Astrocyte (in vitro differentiated cells and primary cell): ENCODE measurements around the gene LMTK3. TPM values are rescaled to one million over a fixed set of nuclear protein-coding genes. Genes with fewer than 3 reads are reported as not detected.

ENCODE experiments used
- DNase-seq: peaks from one replicate; pipeline ENCODE4 v3.0.0-alpha.2; 2010; ENCODE audit warnings: low read depth
- FAIRE-seq: peaks from 2 replicates; lab custom pipeline; 2011; peaks lifted over from hg19 to GRCh38; lab: Jason Lieb, UNC
- H2AFZ ChIP-seq: 2 replicates; pipeline ENCODE4 v1.6.0; 2012; ENCODE audit warnings: low read depth, low read length, inconsistent platforms
- H3K27ac ChIP-seq: 2 replicates; pipeline ENCODE4 v1.5.1; 2011; ENCODE audit warnings: low read depth, low read length, inconsistent platforms
- H3K27me3 ChIP-seq: 2 replicates; pipeline ENCODE4 v1.6.0; 2011; ENCODE audit warnings: low read length, inconsistent platforms; ENCODE audit not compliant: insufficient read depth
- H3K36me3 ChIP-seq: 2 replicates; pipeline ENCODE4 v1.5.1; 2011; ENCODE audit warnings: low read length, inconsistent platforms; ENCODE audit not compliant: insufficient read depth
- H3K4me1 ChIP-seq: 2 replicates; pipeline ENCODE4 v1.5.1; 2011; ENCODE audit warnings: low read length, inconsistent platforms; ENCODE audit not compliant: insufficient read depth
- H3K4me2 ChIP-seq: 2 replicates; pipeline ENCODE4 v1.6.0; 2012; ENCODE audit warnings: low read length, inconsistent platforms
- H3K4me3 ChIP-seq: 2 replicates; pipeline ENCODE4 v1.5.1; 2011; ENCODE audit warnings: low read depth, mild to moderate bottlenecking, low read length, inconsistent platforms; ENCODE audit not compliant: insufficient read depth
- H3K79me2 ChIP-seq: 2 replicates; pipeline ENCODE4 v1.6.0; 2012; ENCODE audit warnings: mild to moderate bottlenecking, low read length, inconsistent platforms; ENCODE audit not compliant: insufficient read depth
- H3K9ac ChIP-seq: 2 replicates; pipeline ENCODE4 v1.6.0; 2012; ENCODE audit warnings: mild to moderate bottlenecking, low read length, inconsistent platforms
- H3K9me3 ChIP-seq: 2 replicates; pipeline ENCODE4 v1.5.1; 2012; ENCODE audit warnings: low read depth, mild to moderate bottlenecking, low read length, inconsistent platforms; ENCODE audit not compliant: insufficient read depth
- H4K20me1 ChIP-seq: 2 replicates; pipeline ENCODE4 v1.6.0; 2012; ENCODE audit warnings: low read length, inconsistent platforms; ENCODE audit not compliant: insufficient read depth
- H3K27ac Mint-ChIP-seq: one replicate; pipeline ENCODE4 v1.8.0; 2021; ENCODE audit warnings: mild to moderate bottlenecking, mixed read lengths; ENCODE audit not compliant: unreplicated experiment
- H3K27me3 Mint-ChIP-seq: one replicate; pipeline ENCODE4 v1.8.0; 2021; ENCODE audit warnings: low read depth, mixed read lengths; ENCODE audit not compliant: unreplicated experiment
- H3K36me3 Mint-ChIP-seq: one replicate; pipeline ENCODE4 v1.8.0; 2021; ENCODE audit warnings: low read depth, mixed read lengths; ENCODE audit not compliant: unreplicated experiment
- H3K4me1 Mint-ChIP-seq: one replicate; pipeline ENCODE4 v1.8.0; 2021; ENCODE audit warnings: low read depth, mixed read lengths; ENCODE audit not compliant: unreplicated experiment
- H3K4me3 Mint-ChIP-seq: one replicate; pipeline ENCODE4 v1.8.0; 2021; ENCODE audit warnings: mild to moderate bottlenecking, moderate library complexity, mixed read lengths; ENCODE audit not compliant: unreplicated experiment
- H3K9me3 Mint-ChIP-seq: one replicate; pipeline ENCODE4 v1.8.0; 2021; ENCODE audit warnings: mild to moderate bottlenecking, mixed read lengths; ENCODE audit not compliant: unreplicated experiment
- EZH2 ChIP-seq: IDR thresholded peaks from 2 replicates; pipeline ENCODE4 v1.6.1; 2012; ENCODE audit warnings: mild to moderate bottlenecking, low read length, inconsistent platforms; ENCODE audit not compliant: insufficient read depth
- total RNA-seq: library from RNA; stranded (reverse); gene quantifications from 2 replicates; pipeline ENCODE4 v1.2.1, GENCODE V29; 2021
- TF ChIP-seq, protein P1 (sequence below): IDR thresholded peaks from 2 replicates; pipeline ENCODE4 v1.5.1; 2011; ENCODE audit warnings: low read depth, mild to moderate bottlenecking, inconsistent platforms, low read length, moderate library complexity; ENCODE audit not compliant: insufficient read depth

LMTK3 gene
- total RNA-seq, 1 donor from 2014 or later, result 6.2 TPM

GRCh38 chr19:48469934-48470680, 41.5 kb downstream of the LMTK3 start:
- Histone ChIP-seq H3K4me1 (peaks cover 24% of the 10 kb centered on the region), H3K9ac (peak overlapping the region; percentile 98), H3K79me2 (peaks cover 45% of the 10 kb centered on the region), H3K27me3 (no peaks in the 10 kb centered on the region), H4K20me1 (peaks cover 54% of the 10 kb centered on the region), H3K4me3 (peak overlapping the region; percentile 82), H2AFZ (no peak overlapping the region), H3K4me2 (peak overlapping the region; percentile 98), H3K27ac (peak overlapping the region; percentile 14), H3K36me3 (peaks cover 34% of the 10 kb centered on the region), H3K9me3 (no peaks in the 10 kb centered on the region)
- Mint-ChIP-seq H3K27ac (peak overlapping the region; percentile 80), H3K9me3 (peaks cover 2% of the 10 kb centered on the region), H3K4me3 (peak overlapping the region; percentile 92), H3K36me3 (peaks cover 28% of the 10 kb centered on the region), H3K27me3 (no peaks in the 10 kb centered on the region), H3K4me1 (peaks cover 16% of the 10 kb centered on the region)
- TF ChIP-seq, protein P1, sequence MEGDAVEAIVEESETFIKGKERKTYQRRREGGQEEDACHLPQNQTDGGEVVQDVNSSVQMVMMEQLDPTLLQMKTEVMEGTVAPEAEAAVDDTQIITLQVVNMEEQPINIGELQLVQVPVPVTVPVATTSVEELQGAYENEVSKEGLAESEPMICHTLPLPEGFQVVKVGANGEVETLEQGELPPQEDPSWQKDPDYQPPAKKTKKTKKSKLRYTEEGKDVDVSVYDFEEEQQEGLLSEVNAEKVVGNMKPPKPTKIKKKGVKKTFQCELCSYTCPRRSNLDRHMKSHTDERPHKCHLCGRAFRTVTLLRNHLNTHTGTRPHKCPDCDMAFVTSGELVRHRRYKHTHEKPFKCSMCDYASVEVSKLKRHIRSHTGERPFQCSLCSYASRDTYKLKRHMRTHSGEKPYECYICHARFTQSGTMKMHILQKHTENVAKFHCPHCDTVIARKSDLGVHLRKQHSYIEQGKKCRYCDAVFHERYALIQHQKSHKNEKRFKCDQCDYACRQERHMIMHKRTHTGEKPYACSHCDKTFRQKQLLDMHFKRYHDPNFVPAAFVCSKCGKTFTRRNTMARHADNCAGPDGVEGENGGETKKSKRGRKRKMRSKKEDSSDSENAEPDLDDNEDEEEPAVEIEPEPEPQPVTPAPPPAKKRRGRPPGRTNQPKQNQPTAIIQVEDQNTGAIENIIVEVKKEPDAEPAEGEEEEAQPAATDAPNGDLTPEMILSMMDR, result no peak
- no peak for TF ChIP-seq EZH2
- DNase-seq (no peak), FAIRE-seq (no peak)

DNA sequence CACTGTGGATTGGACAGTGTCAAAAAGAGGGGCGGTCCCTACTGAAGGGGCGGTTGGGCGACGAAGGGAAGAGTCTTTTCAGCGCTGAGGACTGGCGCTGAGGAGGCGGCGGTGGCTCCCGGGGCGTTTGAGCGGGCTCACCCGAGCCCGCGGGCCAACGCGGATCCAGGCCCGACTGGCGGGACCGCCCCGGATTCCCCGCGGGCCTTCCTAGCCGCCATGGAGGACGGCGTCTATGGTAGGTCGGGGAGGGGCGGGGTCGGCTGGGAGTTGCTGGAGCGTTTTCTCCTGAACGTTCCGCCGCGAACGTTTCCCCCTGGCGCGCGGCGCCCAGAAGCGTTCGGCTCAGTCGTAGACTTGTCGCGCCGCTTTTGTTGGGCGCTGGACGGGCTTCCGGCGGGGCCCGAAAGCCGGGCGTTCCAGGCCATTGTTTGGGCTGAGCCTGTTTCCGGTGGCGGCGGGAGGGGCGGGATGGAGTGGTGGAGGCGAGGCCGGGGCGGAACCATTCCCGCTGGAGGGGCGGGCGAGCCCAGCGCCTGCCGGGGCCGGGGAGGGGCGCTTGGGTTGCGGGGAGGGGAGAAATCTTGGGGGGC, 42.2 kb downstream of the LMTK3 start, which contains the start of gene CYTH2:
CYTH2 (plus strand) TSS at position 81 of the 593 bp plus-strand sequence; CDS start at position 220, 139 bp downstream.
- Mint-ChIP-seq H3K4me1 (peaks cover 16% of the 10 kb centered on the region), H3K27me3 (no peaks in the 10 kb centered on the region)

More for the DNA sequence above, 42.2 kb downstream of the LMTK3 start, which contains the start of gene CYTH2:
- FAIRE-seq (no peak), DNase-seq (peak; percentile 65)
- H3K4me3 Mint-ChIP-seq, result peak within 1 kb of the TSS; percentile 92
- peak within 1 kb of the TSS; percentile 98 for H3K9ac ChIP-seq
- H3K4me3 ChIP-seq, result peak within 1 kb of the TSS; percentile 82
- H3K9me3 Mint-ChIP-seq, result peaks cover 2% of the 10 kb centered on the region
- H3K9me3 ChIP-seq, result no peaks in the 10 kb centered on the region
- H4K20me1 ChIP-seq, result peaks cover 46% of the 10 kb centered on the region
- H2AFZ ChIP-seq, result peak within 1 kb of the TSS; percentile 57
- H3K27ac ChIP-seq, result peak within 1 kb of the TSS; percentile 95
- peak within 1 kb of the TSS; percentile 95 for H3K27ac Mint-ChIP-seq
- H3K27me3 ChIP-seq, result no peaks in the 10 kb centered on the region
- TF ChIP-seq, protein P1, result no peak
- no peak for TF ChIP-seq EZH2
- peaks cover 29% of the 10 kb centered on the region for H3K36me3 ChIP-seq
- H3K36me3 Mint-ChIP-seq, result peaks cover 25% of the 10 kb centered on the region
- H3K4me1 ChIP-seq, result peaks cover 24% of the 10 kb centered on the region
- H3K4me2 ChIP-seq, result peak within 1 kb of the TSS; percentile 98
- peaks cover 44% of the 10 kb centered on the region for H3K79me2 ChIP-seq
